Measurements from ENCODE around the gene CES3. TPM values are rescaled to one million over a fixed set of nuclear protein-coding genes. Genes with fewer than 3 reads are reported as not detected.

Gene CES3
- total RNA-seq, 1 experiment from 2014 or later, result 3.7 TPM

GRCh38 chr16:66945939-66946338 is 15.1 kb upstream of the CES3 start:
- H3T11ph ChIP-seq (ENCODE audit: low read length), result no peak overlapping the region
- H3K9ac ChIP-seq (ENCODE audit: extremely low read depth, insufficient read length, low read length), result no peak overlapping the region
- no peak overlapping the region for H3K27ac ChIP-seq (ENCODE audit: insufficient read length, low read depth, low read length)
- peaks cover 2 to 4% of the 10 kb centered on the region in 2 experiments; a peak in 2 of 4 replicates for H3K4me1 Mint-ChIP-seq
- TF ChIP-seq CTCF (conservative IDR thresholded peaks at IDR 0.05), result no peak
- no peak overlapping the region for H4K91ac ChIP-seq (ENCODE audit: insufficient read length, low read depth, low read length)
- H3K23me2 ChIP-seq (ENCODE audit: insufficient read length, low read depth, low read length, poor library complexity, severe bottlenecking), result no peaks in the 10 kb centered on the region
- no peaks in the 10 kb centered on the region for H3K79me2 ChIP-seq (ENCODE audit: insufficient read depth, low read length)
- peaks cover 2% of the 10 kb centered on the region for H3K27me3 Mint-ChIP-seq (ENCODE audit: low read depth)
- H2BK20ac ChIP-seq (ENCODE audit: low read depth, low read length, poor library complexity, severe bottlenecking), result no peak overlapping the region
- no peak overlapping the region for H4K5ac ChIP-seq (ENCODE audit: insufficient read length, low read depth, low read length)
- no peaks in the 10 kb centered on the region for H3K4me1 ChIP-seq (ENCODE audit: insufficient read depth, low read length)
- no peaks in the 10 kb centered on the region for H3K9me3 ChIP-seq (ENCODE audit: control insufficient read depth, low read depth, low read length)
- no peak overlapping the region for H2AK5ac ChIP-seq (ENCODE audit: insufficient read length, low read length)
- no peak overlapping the region for H4K8ac ChIP-seq (replicated peaks; ENCODE audit: insufficient read length, low read depth, low read length)
- DNase-seq, result no peak
- no peak overlapping the region for H2BK15ac ChIP-seq (ENCODE audit: low read depth, low read length)
- no peak overlapping the region for H2BK12ac ChIP-seq (ENCODE audit: insufficient read length, low read depth, low read length)
- no peak overlapping the region for H3K18ac ChIP-seq (ENCODE audit: insufficient read length, low read depth, low read length)
- WGBS (ENCODE audit: extremely low coverage, insufficient read length, low lambda C conversion rate), result no CpG with 5 or more reads among the region's 4 CpGs
- H3K4me2 ChIP-seq (ENCODE audit: insufficient read depth, insufficient read length, low read length), result no peak overlapping the region
- H3K9me3 Mint-ChIP-seq, result no peaks in the 10 kb centered on the region
- no peak overlapping the region for H2BK120ac ChIP-seq (ENCODE audit: low read depth, low read length, poor library complexity, severe bottlenecking)
- H3K4me3 Mint-ChIP-seq, result no peak overlapping the region
- no peaks in the 10 kb centered on the region for H4K20me1 ChIP-seq (ENCODE audit: control insufficient read depth, insufficient read depth, insufficient read length)
- H3K36me3 Mint-ChIP-seq (ENCODE audit: insufficient read depth in 1 of 3, low read depth in 3 of 3), result peaks cover 7 to 26% (median 25%) of the 10 kb centered on the region in 3 experiments; a peak in 6 of 7 replicates
- no peaks in the 10 kb centered on the region for H3K79me1 ChIP-seq (ENCODE audit: insufficient read depth, low read depth, low read length, poor library complexity, severe bottlenecking)
- H3K14ac ChIP-seq (ENCODE audit: insufficient read depth, low read length), result no peak overlapping the region
- H2BK5ac ChIP-seq (ENCODE audit: insufficient read length, low read length), result no peak overlapping the region
- H3K56ac ChIP-seq (ENCODE audit: insufficient read length, low read depth, low read length), result no peak overlapping the region
- H3K4ac ChIP-seq (ENCODE audit: low read depth, low read length), result no peak overlapping the region
- no peak overlapping the region for H2AFZ ChIP-seq (ENCODE audit: low read length)
- peaks cover 14% of the 10 kb centered on the region; the same call in 1 of the 2 replicates for H3K27me3 ChIP-seq (ENCODE audit: insufficient read depth, low read length)
- no peak overlapping the region for H3K23ac ChIP-seq (ENCODE audit: insufficient read length, low read depth, low read length)
- no peak overlapping the region for H3K27ac Mint-ChIP-seq

Data from H9 (cell line).